HepG2 (cell line): ENCODE results near the gene GTF2H1. TPM values are rescaled to one million over a fixed set of nuclear protein-coding genes. Genes with fewer than 3 reads are reported as not detected.
A peak's percentile ranks its signal among the peaks of the same experiment; 100 is the strongest.

Source experiments
- ATF5 ChIP-seq: sonication (generic); formaldehyde crosslinking; IDR thresholded peaks from 2 replicates; pipeline ENCODE4 v1.4.0; 2020; ENCODE audit warnings: mild to moderate bottlenecking, low read depth, missing genetic modification reagents
- CENPBD1 ChIP-seq: sonication (generic); formaldehyde crosslinking; IDR thresholded peaks from 2 replicates; pipeline ENCODE4 v1.8.0; 2022; ENCODE audit warnings: missing genetic modification reagents, low read depth, mild to moderate bottlenecking, borderline replicate concordance
- CSRNP2 ChIP-seq: sonication (generic); formaldehyde crosslinking; conservative IDR thresholded peaks from 2 replicates; pipeline ENCODE4 v1.8.0; 2022; ENCODE audit warnings: low read depth, missing genetic modification reagents
- GTF3A ChIP-seq: sonication (generic); formaldehyde crosslinking; conservative IDR thresholded peaks from 2 replicates; pipeline ENCODE4 v1.4.0; 2020; ENCODE audit warnings: mild to moderate bottlenecking, missing genetic modification reagents
- HINFP ChIP-seq: sonication (generic); formaldehyde crosslinking; IDR thresholded peaks from 2 replicates; pipeline ENCODE4 v1.4.0; 2020; ENCODE audit warnings: low read depth, mild to moderate bottlenecking, missing genetic modification reagents
- MEIS1 ChIP-seq: sonication (generic); formaldehyde crosslinking; IDR thresholded peaks from 2 replicates; pipeline ENCODE4 v1.9.0; 2021; ENCODE audit warnings: mild to moderate bottlenecking, missing genetic modification reagents, moderate library complexity, borderline replicate concordance
- MLX ChIP-seq: IDR thresholded peaks from 2 replicates; pipeline ENCODE4 v1.6.1; 2016
- NCOA1 ChIP-seq: sonication (generic); formaldehyde crosslinking; IDR thresholded peaks from 2 replicates; pipeline ENCODE4 v1.9.0; 2021; ENCODE audit warnings: missing genetic modification reagents
- NFRKB ChIP-seq: fragments of 450-650 bp; IDR thresholded peaks from 2 replicates; pipeline ENCODE4 v1.6.1; 2017
- NKX3-1 ChIP-seq: sonication (generic); formaldehyde crosslinking; IDR thresholded peaks from 2 replicates; pipeline ENCODE4 v1.5.0; 2020; ENCODE audit warnings: missing genetic modification reagents
- RFX3 ChIP-seq: IDR thresholded peaks from 2 replicates; pipeline ENCODE4 v1.6.1; 2016; ENCODE audit warnings: missing biosample characterization, missing genetic modification reagents
- SSRP1 ChIP-seq: IDR thresholded peaks from 2 replicates; pipeline ENCODE4 v1.6.1; 2016; ENCODE audit warnings: control low read depth
- ZBTB8A ChIP-seq: sonication (generic); formaldehyde crosslinking; IDR thresholded peaks from 2 replicates; pipeline ENCODE4 v1.4.0; 2020; ENCODE audit warnings: mild to moderate bottlenecking, low read depth, missing genetic modification reagents, borderline replicate concordance
- ZIK1 ChIP-seq: sonication (generic); formaldehyde crosslinking; IDR thresholded peaks from 2 replicates; pipeline ENCODE4 v1.5.0; 2020; ENCODE audit warnings: mild to moderate bottlenecking, low read depth, missing genetic modification reagents, borderline replicate concordance
- ZNF142 ChIP-seq: sonication (generic); formaldehyde crosslinking; IDR thresholded peaks from 2 replicates; pipeline ENCODE4 v1.4.0; 2020; ENCODE audit warnings: missing genetic modification reagents
- ZNF205 ChIP-seq: IDR thresholded peaks from 2 replicates; pipeline ENCODE4 v1.6.1; 2018; ENCODE audit warnings: missing biosample characterization, missing genetic modification reagents
- ZNF350 ChIP-seq: sonication (generic); formaldehyde crosslinking; IDR thresholded peaks from 2 replicates; pipeline ENCODE4 v1.4.0; 2020; ENCODE audit warnings: mild to moderate bottlenecking, low read depth, missing genetic modification reagents, borderline replicate concordance
- ZNF501 ChIP-seq: sonication (generic); formaldehyde crosslinking; IDR thresholded peaks from 2 replicates; pipeline ENCODE4 v1.5.1; 2020; ENCODE audit warnings: mild to moderate bottlenecking, moderate library complexity, missing genetic modification reagents
- ZNF558 ChIP-seq: sonication (generic); formaldehyde crosslinking; IDR thresholded peaks from 2 replicates; pipeline ENCODE4 v1.9.0; 2022; ENCODE audit warnings: mild to moderate bottlenecking, missing genetic modification reagents, borderline replicate concordance
- polyA plus RNA-seq, 8 experiments: library from polyadenylated mRNA; depleted of rRNA in 3 of 8; stranded (reverse) in 7 of 8; unstranded in 1 of 8; fragments of >200 nt; fragmentation: Illumina TruSeq in 4 of 8; extraction: Trizol in 4 of 8; gene quantifications; 2 replicates each; pipeline versions ENCODE4 v1.2.1 to v1.2.3, GENCODE V29; 2011 to 2016; ENCODE audit warnings: low read depth in 4 of 8, missing spikeins in 1 of 8, mixed read lengths in 1 of 8; ENCODE audit not compliant: insufficient read depth in 1 of 8
- total RNA-seq, 5 experiments: library from RNA; depleted of rRNA; stranded (reverse); fragments of >200 nt; fragmentation: Illumina TruSeq; extraction: Trizol; gene quantifications; 2 replicates each; pipeline ENCODE4 v1.2.3, GENCODE V29; 2016; ENCODE audit warnings: low read depth in 1 of 5

The GTF2H1 gene
- total and polyA plus RNA-seq, 2 of the 13 experiments (the other 11 are each of a cell fraction or from before 2014, with no cell fraction given), result 15.7 to 51.4 TPM

- peak; percentile 93 for TF ChIP-seq ZNF142 (CRISPR knock-in tag)
- TF ChIP-seq HINFP (CRISPR knock-in tag), result peak; percentile 97
- TF ChIP-seq MLX (CRISPR knock-in tag), result no peak; the same call in 1 of the 2 replicates
- peak; percentile 98; the same call in 1 of the 2 replicates for TF ChIP-seq ZNF501 (CRISPR knock-in tag)
- no peak for TF ChIP-seq RFX3
- 0 out of 2 replicates have a peak, but pooled peaks have one; percentile 44 for TF ChIP-seq GTF3A (CRISPR knock-in tag)
- no peak for TF ChIP-seq SSRP1 (CRISPR knock-in tag)
- no peak for TF ChIP-seq NFRKB
- TF ChIP-seq ZIK1 (CRISPR knock-in tag), result peak; percentile 99
- no peak; the same call in 1 of the 2 replicates for TF ChIP-seq NKX3-1
- TF ChIP-seq MEIS1 (CRISPR knock-in tag), result peak; percentile 29; the same call in 1 of the 2 replicates
- TF ChIP-seq ATF5 (CRISPR knock-in tag), result no peak
- peak; percentile 67 for TF ChIP-seq ZNF205 (CRISPR knock-in tag)
- TF ChIP-seq CENPBD1 (CRISPR knock-in tag), result 0 out of 2 replicates have a peak, but pooled peaks have one; percentile 53
- peak; percentile 91 for TF ChIP-seq ZNF350
- peak; percentile 96; the same call in 1 of the 2 replicates for TF ChIP-seq CSRNP2 (CRISPR knock-in tag)
- TF ChIP-seq ZNF558 (CRISPR knock-in tag), result peak; percentile 98
- TF ChIP-seq NCOA1, result peak; percentile 87
- no peak for TF ChIP-seq ZBTB8A (CRISPR knock-in tag)
Observed at GRCh38 chr11:18394275-18394927, 72.0 kb downstream of the GTF2H1 start, which contains the start of gene LDHA (continued).
